ENCODE measurements around the gene PWWP2B. TPM values are rescaled to one million over a fixed set of nuclear protein-coding genes. Genes with fewer than 3 reads are reported as not detected.

The PWWP2B gene
- total and polyA plus RNA-seq, 2 experiments from 2014 or later: 2.3 to 12.8 TPM

DNA sequence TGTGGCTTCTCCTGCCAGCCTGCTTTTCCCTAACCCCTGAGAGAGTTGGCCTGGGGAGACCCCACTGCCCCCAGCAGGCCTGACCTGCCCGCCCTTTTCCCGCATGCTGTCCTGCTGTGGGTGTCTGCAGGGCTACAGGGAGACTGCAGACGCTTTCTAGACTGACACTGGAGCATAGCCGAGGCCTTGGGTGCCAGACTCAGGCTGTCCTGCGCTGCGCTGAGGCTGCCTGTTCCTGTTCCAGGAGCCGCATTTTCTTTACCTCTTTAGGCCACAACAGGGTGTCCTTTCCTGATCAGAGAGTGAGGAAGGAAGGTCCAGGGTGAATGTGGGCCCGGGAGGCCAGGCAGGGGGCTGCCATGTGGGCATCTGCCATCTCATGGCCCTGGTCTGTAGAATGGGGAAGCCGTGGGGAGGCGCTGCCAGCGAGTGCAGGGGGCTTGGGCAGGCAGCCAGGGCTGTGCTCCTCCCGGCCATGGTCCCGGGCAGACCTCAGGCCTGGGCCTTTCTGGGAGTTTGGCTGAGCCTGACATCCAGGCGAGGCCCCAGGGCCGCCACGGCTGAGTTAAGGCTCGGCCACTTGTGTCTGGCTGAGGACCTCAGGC lies 3.6 kb downstream of the PWWP2B start:
- ATAC-seq (no peak), DNase-seq (ENCODE audit: low spot score) (no peak)
- Histone ChIP-seq H3K27ac (ENCODE audit: low read depth) (no peak overlapping the region), H3K4me3 (no peak overlapping the region), H3K9me2 (ENCODE audit: insufficient read depth) (no peaks in the 10 kb centered on the region), H3K36me3 (ENCODE audit: insufficient read depth) (no peaks in the 10 kb centered on the region), H3K79me2 (replicated peaks; ENCODE audit: insufficient read depth) (no peaks in the 10 kb centered on the region), H3K4me2 (no peak overlapping the region), H3K4me1 (ENCODE audit: insufficient read depth) (peaks cover 7% of the 10 kb centered on the region; the same call in 1 of the 2 replicates), H3F3A (replicated peaks; ENCODE audit: low read depth) (0 out of 2 replicates have a peak, but pooled peaks cover 1% of the 10 kb centered on the region), H2AFZ (no peak overlapping the region), H4K20me1 (replicated peaks; ENCODE audit: insufficient read depth) (no peaks in the 10 kb centered on the region), H3K27me3 (ENCODE audit: insufficient read depth) (peaks cover 6% of the 10 kb centered on the region; the same call in 1 of the 2 replicates)
- no peak overlapping the region for H3K4me3 Mint-ChIP-seq
- H3K36me3 Mint-ChIP-seq (ENCODE audit: low read depth): peaks cover 3% of the 10 kb centered on the region; the same call in 2 of the 3 replicates
- peaks cover 3% of the 10 kb centered on the region for H3K27me3 Mint-ChIP-seq (ENCODE audit: insufficient read depth, low read depth, poor library complexity)
- H3K4me1 Mint-ChIP-seq: peaks cover 24% of the 10 kb centered on the region
- H3K9me3 Mint-ChIP-seq: no peaks in the 10 kb centered on the region; the same call in 2 of the 3 replicates
- TF ChIP-seq NANOG (IDR thresholded peaks at IDR 0.05; ENCODE audit: borderline replicate concordance): no peak
- H3K27ac Mint-ChIP-seq: peak overlapping the region; percentile 90

DNA sequence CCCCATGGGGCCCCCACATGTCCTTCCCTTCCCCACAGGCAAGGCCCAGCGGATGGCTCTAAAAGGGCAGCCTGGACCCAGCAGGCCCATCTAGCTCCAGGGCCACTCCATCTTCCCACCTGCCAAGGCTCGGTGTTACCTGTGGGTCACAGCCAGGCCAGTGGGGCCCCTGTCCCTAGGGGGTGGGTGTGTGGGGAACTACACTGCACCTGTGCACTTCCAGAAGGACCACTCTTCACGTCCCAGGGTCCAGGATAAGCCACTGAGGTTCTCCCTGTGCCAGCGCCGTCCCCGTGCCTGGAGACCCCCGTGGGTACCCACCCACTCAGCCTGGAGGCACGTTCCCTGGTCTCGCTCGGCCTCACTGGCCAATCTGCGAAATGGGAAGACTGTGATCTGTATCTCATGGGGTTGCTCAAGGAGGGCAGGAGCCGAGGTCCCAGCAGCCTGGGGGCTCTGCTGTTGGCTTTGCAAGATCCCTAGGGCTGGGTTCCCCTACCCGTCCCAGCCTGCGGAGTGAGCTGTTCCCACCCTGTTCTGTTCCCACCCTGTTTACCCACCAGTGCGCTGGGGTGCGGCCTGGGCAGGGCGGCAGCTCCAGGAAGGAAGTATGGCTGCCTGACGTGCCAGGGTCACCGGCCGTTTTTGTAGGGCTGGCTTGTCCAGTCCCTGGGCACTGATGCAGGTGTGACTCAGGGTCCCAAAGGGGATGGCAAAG lies 4.6 kb downstream of the PWWP2B start:
- no peak for DNase-seq (ENCODE audit: low spot score)

More for the DNA sequence above, 4.6 kb downstream of the PWWP2B start:
- no peaks in the 10 kb centered on the region for H3K9me2 ChIP-seq (ENCODE audit: insufficient read depth)
- Mint-ChIP-seq H3K4me1 (peaks cover 27% of the 10 kb centered on the region), H3K27ac (no peak overlapping the region), H3K36me3 (ENCODE audit: low read depth) (peaks cover 7% of the 10 kb centered on the region), H3K9me3 (peaks cover 2% of the 10 kb centered on the region; the same call in 1 of the 3 replicates), H3K27me3 (ENCODE audit: insufficient read depth, low read depth, poor library complexity) (peaks cover 6% of the 10 kb centered on the region), H3K4me3 (no peak overlapping the region)
- H2AFZ ChIP-seq: no peak overlapping the region
- TF ChIP-seq JUNB (IDR thresholded peaks at IDR 0.05; ENCODE audit: unreplicated experiment) (no peak), STAT1 (IDR thresholded peaks at IDR 0.05; ENCODE audit: unreplicated experiment) (no peak), POLR2AphosphoS5 (IDR thresholded peaks at IDR 0.05; ENCODE audit: low read depth) (no peak)
- TF ChIP-seq, protein P1, sequence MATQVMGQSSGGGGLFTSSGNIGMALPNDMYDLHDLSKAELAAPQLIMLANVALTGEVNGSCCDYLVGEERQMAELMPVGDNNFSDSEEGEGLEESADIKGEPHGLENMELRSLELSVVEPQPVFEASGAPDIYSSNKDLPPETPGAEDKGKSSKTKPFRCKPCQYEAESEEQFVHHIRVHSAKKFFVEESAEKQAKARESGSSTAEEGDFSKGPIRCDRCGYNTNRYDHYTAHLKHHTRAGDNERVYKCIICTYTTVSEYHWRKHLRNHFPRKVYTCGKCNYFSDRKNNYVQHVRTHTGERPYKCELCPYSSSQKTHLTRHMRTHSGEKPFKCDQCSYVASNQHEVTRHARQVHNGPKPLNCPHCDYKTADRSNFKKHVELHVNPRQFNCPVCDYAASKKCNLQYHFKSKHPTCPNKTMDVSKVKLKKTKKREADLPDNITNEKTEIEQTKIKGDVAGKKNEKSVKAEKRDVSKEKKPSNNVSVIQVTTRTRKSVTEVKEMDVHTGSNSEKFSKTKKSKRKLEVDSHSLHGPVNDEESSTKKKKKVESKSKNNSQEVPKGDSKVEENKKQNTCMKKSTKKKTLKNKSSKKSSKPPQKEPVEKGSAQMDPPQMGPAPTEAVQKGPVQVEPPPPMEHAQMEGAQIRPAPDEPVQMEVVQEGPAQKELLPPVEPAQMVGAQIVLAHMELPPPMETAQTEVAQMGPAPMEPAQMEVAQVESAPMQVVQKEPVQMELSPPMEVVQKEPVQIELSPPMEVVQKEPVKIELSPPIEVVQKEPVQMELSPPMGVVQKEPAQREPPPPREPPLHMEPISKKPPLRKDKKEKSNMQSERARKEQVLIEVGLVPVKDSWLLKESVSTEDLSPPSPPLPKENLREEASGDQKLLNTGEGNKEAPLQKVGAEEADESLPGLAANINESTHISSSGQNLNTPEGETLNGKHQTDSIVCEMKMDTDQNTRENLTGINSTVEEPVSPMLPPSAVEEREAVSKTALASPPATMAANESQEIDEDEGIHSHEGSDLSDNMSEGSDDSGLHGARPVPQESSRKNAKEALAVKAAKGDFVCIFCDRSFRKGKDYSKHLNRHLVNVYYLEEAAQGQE (IDR thresholded peaks at IDR 0.05; ENCODE audit: unreplicated experiment): no peak
- TF ChIP-seq, protein P2, sequence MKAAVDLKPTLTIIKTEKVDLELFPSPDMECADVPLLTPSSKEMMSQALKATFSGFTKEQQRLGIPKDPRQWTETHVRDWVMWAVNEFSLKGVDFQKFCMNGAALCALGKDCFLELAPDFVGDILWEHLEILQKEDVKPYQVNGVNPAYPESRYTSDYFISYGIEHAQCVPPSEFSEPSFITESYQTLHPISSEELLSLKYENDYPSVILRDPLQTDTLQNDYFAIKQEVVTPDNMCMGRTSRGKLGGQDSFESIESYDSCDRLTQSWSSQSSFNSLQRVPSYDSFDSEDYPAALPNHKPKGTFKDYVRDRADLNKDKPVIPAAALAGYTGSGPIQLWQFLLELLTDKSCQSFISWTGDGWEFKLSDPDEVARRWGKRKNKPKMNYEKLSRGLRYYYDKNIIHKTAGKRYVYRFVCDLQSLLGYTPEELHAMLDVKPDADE (IDR thresholded peaks at IDR 0.05): no peak
- H3K79me2 ChIP-seq (replicated peaks; ENCODE audit: insufficient read depth): no peaks in the 10 kb centered on the region
- no peaks in the 10 kb centered on the region for H3K36me3 ChIP-seq (ENCODE audit: insufficient read depth)
- no peaks in the 10 kb centered on the region for H4K20me1 ChIP-seq (replicated peaks; ENCODE audit: insufficient read depth)
- no peak overlapping the region for H3K27ac ChIP-seq (ENCODE audit: low read depth)
- no peak overlapping the region for H3K4me3 ChIP-seq
- peaks cover 7% of the 10 kb centered on the region; the same call in 1 of the 2 replicates for H3K4me1 ChIP-seq (ENCODE audit: insufficient read depth)
- H3F3A ChIP-seq (replicated peaks; ENCODE audit: low read depth): 0 out of 2 replicates have a peak, but pooled peaks cover 6% of the 10 kb centered on the region
- no peak for ATAC-seq
- peaks cover 6% of the 10 kb centered on the region; the same call in 1 of the 2 replicates for H3K27me3 ChIP-seq (ENCODE audit: insufficient read depth)
- no peak overlapping the region for H3K4me2 ChIP-seq
